DOHH2 (cell line): Measurements from ENCODE around the gene IGFL1.
"Not testable (repeated sequence)": the region's sequence is repeated elsewhere in the genome, so short reads cannot be mapped to it uniquely, and the experiment has no call there.

Experiments used
- H3F3A ChIP-seq: fragments of 200-600 bp; sonication (generic), shearing (Covaris generic); 2 replicates; pipeline ENCODE4 v1.6.0; 2016; ENCODE audit warnings: antibody characterized with exemption, mild to moderate bottlenecking; ENCODE audit not compliant: control insufficient read depth, insufficient read depth
- H3K27ac ChIP-seq: fragments of 200-600 bp; sonication (generic); 2 replicates; pipeline ENCODE4 v1.5.1; 2014; ENCODE audit warnings: low read depth, mild to moderate bottlenecking, low read length, moderate library complexity
- H3K27me3 ChIP-seq: fragments of 200-600 bp; sonication (generic); 2 replicates; pipeline ENCODE4 v1.6.1; 2014; ENCODE audit warnings: mild to moderate bottlenecking, low read length, mixed read lengths; ENCODE audit not compliant: control insufficient read depth
- H3K36me3 ChIP-seq: fragments of 200-600 bp; sonication (generic); 2 replicates; pipeline ENCODE4 v1.6.1; 2014; ENCODE audit warnings: mild to moderate bottlenecking, low read length, moderate library complexity, mixed read lengths; ENCODE audit not compliant: control insufficient read depth
- H3K4me1 ChIP-seq: fragments of 200-600 bp; sonication (generic); 2 replicates; pipeline ENCODE4 v1.6.1; 2014; ENCODE audit warnings: mild to moderate bottlenecking, low read length, mixed read lengths; ENCODE audit not compliant: control insufficient read depth
- H3K4me2 ChIP-seq: fragments of 200-600 bp; sonication (generic); 2 replicates; pipeline ENCODE4 v1.6.0; 2014; ENCODE audit warnings: mild to moderate bottlenecking, low read length, moderate library complexity
- H3K4me3 ChIP-seq: fragments of 200-600 bp; sonication (generic); 2 replicates; pipeline ENCODE4 v1.5.1; 2014; ENCODE audit warnings: mild to moderate bottlenecking, low read length, mixed read lengths
- H3K79me2 ChIP-seq: fragments of 200-600 bp; sonication (generic); 2 replicates; pipeline ENCODE4 v1.6.1; 2014; ENCODE audit warnings: mild to moderate bottlenecking, low read length, mixed read lengths; ENCODE audit not compliant: control insufficient read depth
- H3K9me2 ChIP-seq: fragments of 200-600 bp; sonication (generic); replicated peaks from 2 replicates; pipeline ENCODE4 v1.6.1; 2014; ENCODE audit warnings: mild to moderate bottlenecking, low read length, mixed read lengths; ENCODE audit not compliant: control insufficient read depth
- H3K9me3 ChIP-seq: fragments of 200-600 bp; sonication (generic); 2 replicates; pipeline ENCODE4 v1.6.1; 2014; ENCODE audit warnings: antibody characterized with exemption, low read length, mixed read lengths; ENCODE audit not compliant: control insufficient read depth, insufficient read depth
- H4K20me1 ChIP-seq: fragments of 200-600 bp; sonication (generic); 2 replicates; pipeline ENCODE4 v1.6.0; 2014; ENCODE audit warnings: low read depth, mild to moderate bottlenecking, antibody characterized with exemption, low read length, moderate library complexity; ENCODE audit not compliant: control insufficient read depth, insufficient read depth
- EZH2phosphoT487 ChIP-seq: fragments of 200-600 bp; sonication (generic); IDR thresholded peaks from 2 replicates; pipeline ENCODE4 v1.6.1; 2017; ENCODE audit warnings: borderline replicate concordance, mild to moderate bottlenecking, antibody characterized with exemption, low read length, moderate library complexity, mixed read lengths
- TF ChIP-seq, protein P1 (sequence below): fragments of 200-600 bp; sonication (generic); IDR thresholded peaks from one replicate; pipeline ENCODE4 v1.5.1; 2014; ENCODE audit warnings: antibody characterized with exemption, mild to moderate bottlenecking, low read depth, low read length; ENCODE audit not compliant: poor library complexity, severe bottlenecking

The IGFL1 gene

DNA sequence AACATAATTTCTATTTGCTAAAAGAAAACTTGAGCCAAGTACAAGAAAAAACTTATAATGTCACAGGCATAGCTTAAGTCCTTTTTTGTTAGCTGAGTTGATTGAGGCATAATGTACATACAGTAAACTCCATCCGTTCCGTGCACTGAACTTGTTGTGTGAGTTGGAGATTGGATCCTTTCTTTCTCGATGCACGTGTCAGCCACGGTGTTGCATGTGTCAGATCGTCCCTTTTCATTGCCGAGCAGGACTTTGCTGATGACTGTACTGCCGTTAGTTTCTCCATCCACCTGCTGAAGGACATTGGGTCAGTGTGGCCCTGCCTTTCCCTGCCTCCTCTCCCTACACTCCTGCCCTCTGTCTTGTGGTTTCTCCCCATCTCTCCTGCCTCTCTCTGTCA is 47.1 kb upstream of the IGFL1 start:
- H3K4me2 ChIP-seq, result no peak overlapping the region
- no peaks in the 10 kb centered on the region for H3K9me2 ChIP-seq
- no peak overlapping the region for H3K4me3 ChIP-seq
- H3K36me3 ChIP-seq, result no peaks in the 10 kb centered on the region
- no peaks in the 10 kb centered on the region for H3K79me2 ChIP-seq
- no peak overlapping the region for H3K27ac ChIP-seq
- H3K9me3 ChIP-seq, result no peaks in the 10 kb centered on the region
- H4K20me1 ChIP-seq, result no peaks in the 10 kb centered on the region
- peaks cover 12% of the 10 kb centered on the region; the same call in 1 of the 2 replicates for H3K27me3 ChIP-seq
- peaks cover 11% of the 10 kb centered on the region for H3K4me1 ChIP-seq
- no peak for TF ChIP-seq EZH2phosphoT487
- TF ChIP-seq, protein P1, sequence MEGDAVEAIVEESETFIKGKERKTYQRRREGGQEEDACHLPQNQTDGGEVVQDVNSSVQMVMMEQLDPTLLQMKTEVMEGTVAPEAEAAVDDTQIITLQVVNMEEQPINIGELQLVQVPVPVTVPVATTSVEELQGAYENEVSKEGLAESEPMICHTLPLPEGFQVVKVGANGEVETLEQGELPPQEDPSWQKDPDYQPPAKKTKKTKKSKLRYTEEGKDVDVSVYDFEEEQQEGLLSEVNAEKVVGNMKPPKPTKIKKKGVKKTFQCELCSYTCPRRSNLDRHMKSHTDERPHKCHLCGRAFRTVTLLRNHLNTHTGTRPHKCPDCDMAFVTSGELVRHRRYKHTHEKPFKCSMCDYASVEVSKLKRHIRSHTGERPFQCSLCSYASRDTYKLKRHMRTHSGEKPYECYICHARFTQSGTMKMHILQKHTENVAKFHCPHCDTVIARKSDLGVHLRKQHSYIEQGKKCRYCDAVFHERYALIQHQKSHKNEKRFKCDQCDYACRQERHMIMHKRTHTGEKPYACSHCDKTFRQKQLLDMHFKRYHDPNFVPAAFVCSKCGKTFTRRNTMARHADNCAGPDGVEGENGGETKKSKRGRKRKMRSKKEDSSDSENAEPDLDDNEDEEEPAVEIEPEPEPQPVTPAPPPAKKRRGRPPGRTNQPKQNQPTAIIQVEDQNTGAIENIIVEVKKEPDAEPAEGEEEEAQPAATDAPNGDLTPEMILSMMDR, result no peak
- H3F3A ChIP-seq, result no peaks in the 10 kb centered on the region

DNA sequence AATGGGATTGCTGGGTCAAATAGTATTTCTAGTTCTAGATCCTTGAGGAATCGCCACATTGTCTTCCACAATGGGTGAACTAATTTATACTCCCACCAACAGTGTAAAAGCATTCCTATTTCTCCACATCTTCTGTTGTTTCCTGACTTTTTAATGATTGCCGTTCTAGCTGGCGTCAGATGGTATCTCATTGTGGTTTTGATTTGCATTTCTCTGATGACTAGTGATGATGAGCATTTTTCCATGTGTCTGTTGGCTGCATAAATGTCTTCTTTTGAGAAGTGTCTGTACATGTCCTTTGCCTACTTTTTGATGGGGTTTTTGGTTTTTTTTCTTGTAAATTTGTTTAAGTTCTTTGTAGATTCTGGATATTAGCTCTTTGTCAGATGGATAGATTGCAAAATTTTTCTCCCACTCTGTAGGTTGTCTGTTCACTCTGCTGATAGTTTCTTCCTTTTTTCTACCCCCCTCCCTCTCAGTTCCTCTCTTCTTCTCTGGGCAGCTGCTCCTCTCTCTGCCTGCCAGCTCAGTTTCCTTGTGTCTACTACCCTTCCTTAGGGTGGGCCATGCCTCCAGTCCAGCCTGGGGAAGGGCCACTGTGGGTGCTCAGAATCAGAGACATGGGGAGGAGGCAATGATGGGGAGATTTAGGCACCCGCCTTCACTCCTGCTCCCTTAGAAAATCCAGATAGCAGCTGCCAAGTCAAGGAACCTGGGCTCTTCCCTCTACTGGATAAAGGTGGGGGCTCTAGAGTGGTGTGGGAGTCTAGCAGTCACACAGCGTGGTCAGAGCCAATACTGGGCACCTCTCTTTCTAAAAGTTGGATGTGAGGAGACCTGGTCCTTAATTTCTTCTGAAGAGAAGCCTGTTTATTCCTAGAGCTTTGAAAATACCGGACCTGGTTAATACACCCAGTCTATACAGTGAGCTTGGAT is 44.5 kb upstream of the IGFL1 start:
- Histone ChIP-seq H3K4me2 (peak overlapping the region; percentile 25), H3K27me3 (peaks cover 12% of the 10 kb centered on the region; the same call in 1 of the 2 replicates), H3K4me1 (peaks cover 11% of the 10 kb centered on the region)
- H3K4me3 ChIP-seq, H3K36me3 ChIP-seq, H3K27ac ChIP-seq, H3K79me2 ChIP-seq, H4K20me1 ChIP-seq, H3K9me3 ChIP-seq, H3K9me2 ChIP-seq, H3F3A ChIP-seq: not testable (repeated sequence)

DNA sequence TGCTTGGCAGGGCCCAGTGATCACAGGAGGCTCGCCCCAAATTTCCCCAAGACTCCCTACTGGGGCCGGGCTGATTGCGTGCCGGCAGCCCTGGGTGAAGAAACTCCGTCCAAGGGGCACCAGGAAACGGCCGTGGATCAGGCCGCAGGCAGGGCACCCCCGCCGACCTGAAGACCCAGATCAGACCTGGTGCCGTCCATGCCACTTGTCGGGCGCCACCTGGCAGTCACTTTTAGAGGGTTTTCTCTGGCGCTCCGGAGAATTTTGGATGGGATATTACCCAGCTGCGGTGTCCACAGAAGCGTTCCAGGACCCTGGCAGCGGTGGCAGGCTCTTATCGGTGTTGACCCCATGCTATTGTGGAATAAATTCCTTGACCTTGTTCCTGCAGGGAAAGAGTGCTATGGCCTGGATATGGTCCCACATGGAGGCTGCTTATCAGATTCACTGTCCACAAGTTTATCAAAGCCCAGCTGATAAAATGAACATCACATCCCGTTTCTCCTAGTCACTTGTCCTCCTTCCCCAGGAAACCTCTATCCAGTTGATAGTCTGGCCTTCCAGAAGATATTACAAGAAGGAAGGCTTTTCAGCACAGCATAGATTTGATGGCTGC is 43.3 kb upstream of the IGFL1 start:
- peaks cover 9% of the 10 kb centered on the region; the same call in 1 of the 2 replicates for H3K27me3 ChIP-seq
- no peaks in the 10 kb centered on the region for H4K20me1 ChIP-seq
- no peak overlapping the region for H3K4me3 ChIP-seq
- no peaks in the 10 kb centered on the region for H3F3A ChIP-seq
- no peak overlapping the region for H3K27ac ChIP-seq
- H3K36me3 ChIP-seq, result no peaks in the 10 kb centered on the region
- no peaks in the 10 kb centered on the region for H3K9me3 ChIP-seq
- no peaks in the 10 kb centered on the region for H3K79me2 ChIP-seq
- H3K4me1 ChIP-seq, result peaks cover 11% of the 10 kb centered on the region
- no peak overlapping the region for H3K4me2 ChIP-seq
- H3K9me2 ChIP-seq, result no peaks in the 10 kb centered on the region
- TF ChIP-seq, protein P1, result no peak
- TF ChIP-seq EZH2phosphoT487, result no peak

- Histone ChIP-seq H3K4me3 (no peak overlapping the region), H4K20me1 (no peaks in the 10 kb centered on the region), H3K27me3 (peaks cover 6% of the 10 kb centered on the region; the same call in 1 of the 2 replicates), H3K27ac (no peak overlapping the region), H3K9me2 (no peaks in the 10 kb centered on the region), H3K79me2 (no peaks in the 10 kb centered on the region), H3K36me3 (no peaks in the 10 kb centered on the region), H3K9me3 (no peaks in the 10 kb centered on the region), H3K4me2 (no peak overlapping the region), H3K4me1 (peaks cover 11% of the 10 kb centered on the region), H3F3A (no peaks in the 10 kb centered on the region)
- TF ChIP-seq EZH2phosphoT487, result no peak
- TF ChIP-seq, protein P1, result no peak
Measured at GRCh38 chr19:46186717-46187101, 42.8 kb upstream of the IGFL1 start.
